ENCODE measurements around the gene TRMT5. TPM values are rescaled to one million over a fixed set of nuclear protein-coding genes. Genes with fewer than 3 reads are reported as not detected.

The TRMT5 gene
- total RNA-seq, 4 donors from 2014 or later = 9.5 to 14.1 (median 9.9) TPM

GRCh38 chr14:61003571-61003970 lies 22.7 kb upstream of the TRMT5 start:
- no peaks in the 10 kb centered on the region for H3K36me3 ChIP-seq
- no peaks in the 10 kb centered on the region for H3K4me1 ChIP-seq
- no peak for DNase-seq
- 92 to 100% methylated on average over 1 of the region's 1 CpG for WGBS, 2 donors
- no peak for TF ChIP-seq POLR2A (IDR thresholded peaks at IDR 0.05)
- TF ChIP-seq CTCF (IDR thresholded peaks at IDR 0.05) = no peak
- no peaks in the 10 kb centered on the region for H3K9me3 ChIP-seq
- H3K4me3 ChIP-seq (replicated peaks in 1 of 3) = no peak overlapping the region
- intact Hi-C loops (cut with DNase I) = no loop called here
- H3K27me3 ChIP-seq = no peaks in the 10 kb centered on the region
- no peak overlapping the region for H3K27ac ChIP-seq

- intact Hi-C loops (cut with DNase I) = no loop called here
- no peak for TF ChIP-seq POLR2A (IDR thresholded peaks at IDR 0.05)
- no peak for TF ChIP-seq CTCF (IDR thresholded peaks at IDR 0.05)
Observed at GRCh38 chr14:60999536-60999935, 18.7 kb upstream of the TRMT5 start.

GRCh38 chr14:60998617-60999016 lies 17.7 kb upstream of the TRMT5 start:
- no peak for DNase-seq
- Histone ChIP-seq H3K36me3 (no peaks in the 10 kb centered on the region), H3K27me3 (no peaks in the 10 kb centered on the region), H3K9me3 (no peaks in the 10 kb centered on the region), H3K27ac (no peak overlapping the region), H3K4me1 (no peaks in the 10 kb centered on the region), H3K4me3 (replicated peaks in 1 of 3) (no peak overlapping the region)
- no peak for TF ChIP-seq POLR2A (IDR thresholded peaks at IDR 0.05)
- TF ChIP-seq CTCF (IDR thresholded peaks at IDR 0.05) = no peak
- WGBS, 2 donors = 88 to 99% methylated on average over 8 to 9 of the region's 9 CpGs
- intact Hi-C loops (cut with DNase I) = no loop called here

More at GRCh38 chr14:60999536-60999935, 18.7 kb upstream of the TRMT5 start:
- WGBS, 2 donors = 93 to 95% methylated on average over 2 of the region's 2 CpGs
- no peak overlapping the region for H3K27ac ChIP-seq
- no peaks in the 10 kb centered on the region for H3K4me1 ChIP-seq
- H3K27me3 ChIP-seq = no peaks in the 10 kb centered on the region
- no peak for DNase-seq
- no peak overlapping the region for H3K4me3 ChIP-seq (replicated peaks in 1 of 3)
- H3K36me3 ChIP-seq = no peaks in the 10 kb centered on the region
- no peaks in the 10 kb centered on the region for H3K9me3 ChIP-seq

GRCh38 chr14:60989599-60989998 lies 8.7 kb upstream of the TRMT5 start:
- Histone ChIP-seq H3K27ac (no peak overlapping the region), H3K4me3 (replicated peaks in 1 of 3) (no peak overlapping the region), H3K36me3 (peaks cover 0 to 7% of the 10 kb centered on the region in 2 donors), H3K9me3 (no peaks in the 10 kb centered on the region), H3K4me1 (no peaks in the 10 kb centered on the region), H3K27me3 (no peaks in the 10 kb centered on the region)
- TF ChIP-seq POLR2A (IDR thresholded peaks at IDR 0.05) = no peak
- no peak for TF ChIP-seq CTCF (IDR thresholded peaks at IDR 0.05)
- intact Hi-C loops (cut with DNase I) = no loop called here
- 83 to 90% methylated on average over 2 of the region's 2 CpGs for WGBS, 2 donors
- no peak for DNase-seq

GRCh38 chr14:60986500-60986899 lies 5.6 kb upstream of the TRMT5 start:
- Histone ChIP-seq H3K36me3 (peaks cover 0 to 5% of the 10 kb centered on the region in 2 donors), H3K4me3 (replicated peaks in 1 of 3) (no peak overlapping the region), H3K9me3 (no peaks in the 10 kb centered on the region), H3K27ac (no peak overlapping the region), H3K27me3 (no peaks in the 10 kb centered on the region), H3K4me1 (peaks cover 0 to 8% of the 10 kb centered on the region in 2 donors)
- intact Hi-C loops (cut with DNase I) = no loop called here
- DNase-seq = no peak
- TF ChIP-seq CTCF (IDR thresholded peaks at IDR 0.05) (no peak), POLR2A (IDR thresholded peaks at IDR 0.05) (no peak)
- 96 to 97% methylated on average over 2 of the region's 2 CpGs for WGBS, 2 donors
